SH-SY5Y (cell line): Measurements from ENCODE around the gene ITPK1.

ENCODE experiments used
- GATA2 ChIP-seq: IDR thresholded peaks from 2 replicates; pipeline ENCODE4 v1.6.1; 2011; ENCODE audit warnings: mild to moderate bottlenecking, low read depth, low read length
- GATA3 ChIP-seq: IDR thresholded peaks from 2 replicates; pipeline ENCODE4 v1.6.1; 2011; ENCODE audit warnings: low read depth, mild to moderate bottlenecking, low read length, moderate library complexity

DNA sequence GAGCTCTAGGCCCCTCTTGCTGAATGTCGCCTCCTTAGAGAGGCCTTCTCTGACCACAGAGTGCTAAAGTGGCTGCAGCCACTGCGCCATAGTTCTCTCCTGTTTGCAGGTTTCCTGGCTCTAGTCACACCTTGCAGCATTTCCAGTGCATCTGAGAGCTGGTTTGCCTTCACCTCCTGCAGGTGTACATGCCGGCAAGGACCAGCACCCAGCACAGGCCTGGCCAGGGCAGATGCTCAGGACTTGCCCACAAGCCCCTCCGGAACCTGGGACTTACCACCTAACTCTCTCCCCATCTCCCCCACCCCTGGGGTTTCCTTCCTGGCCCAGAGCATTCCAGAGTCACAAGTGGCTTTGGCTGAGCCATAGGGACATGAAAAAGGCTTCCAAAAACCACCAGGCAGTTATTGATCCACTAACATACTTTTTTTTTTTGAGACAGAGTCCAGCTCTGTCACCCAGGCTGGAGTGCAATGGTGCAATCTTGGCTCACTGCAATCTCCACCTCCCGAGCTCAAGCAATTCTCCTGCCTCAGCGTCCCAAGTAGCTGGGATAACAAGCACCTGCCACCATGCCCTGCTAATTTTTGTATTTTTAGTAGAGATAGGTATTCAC lies 9.1 kb downstream of the ITPK1 start:
- TF ChIP-seq GATA2 (no peak), GATA3 (no peak)
